Heart right ventricle (tissue), 16 donors: ENCODE results near the gene UBE2G1. TPM values are rescaled to one million over a fixed set of nuclear protein-coding genes. Genes with fewer than 3 reads are reported as not detected.
"Not testable (repeated sequence)": the region's sequence is repeated elsewhere in the genome, so short reads cannot be mapped to it uniquely, and the experiment has no call there.

ENCODE experiments used
- ATAC-seq, 8 donors: fragments of 200-7000 bp; cut with Tn5 transposase; one replicate each; pipeline ENCODE4 v1.9.1; 2020; ENCODE audit warnings: mild to moderate bottlenecking in 8 of 8, moderate library complexity in 8 of 8, moderate number of reproducible peaks in 1 of 8
- DNase-seq, 2 donors: peaks; one replicate each; pipeline ENCODE4 v3.0.0-alpha.2; 2020
- H3K27ac ChIP-seq, 10 donors: fragments of 200-600 bp; sonication (generic) in 2 of 10; one replicate each; pipeline versions ENCODE4 v1.5.0 to v1.8.0; 2020 to 2022; ENCODE audit warnings: mild to moderate bottlenecking in 3 of 10
- H3K27me3 ChIP-seq, 7 donors: fragments of 200-600 bp; one replicate each; pipeline ENCODE4 v1.8.0; 2021 to 2022; ENCODE audit warnings: mild to moderate bottlenecking in 2 of 7
- H3K36me3 ChIP-seq, 9 donors: fragments of 200-600 bp; sonication (generic) in 1 of 9; one replicate each; pipeline versions ENCODE4 v1.5.0 to v1.8.0; 2020 to 2022; ENCODE audit warnings: mild to moderate bottlenecking in 2 of 9
- H3K4me1 ChIP-seq, 9 donors: fragments of 200-600 bp; sonication (generic) in 1 of 9; one replicate each; pipeline versions ENCODE4 v1.5.0 to v1.8.0; 2020 to 2022; ENCODE audit warnings: mild to moderate bottlenecking in 4 of 9
- H3K4me3 ChIP-seq, 10 donors: fragments of 200-600 bp; sonication (generic) in 2 of 10; one replicate each; pipeline versions ENCODE4 v1.5.0 to v1.8.0; 2020 to 2022; ENCODE audit warnings: mild to moderate bottlenecking in 7 of 10, moderate library complexity in 2 of 10
- H3K9me3 ChIP-seq, 11 donors: fragments of 200-600 bp in 10 of 11; sonication (generic) in 2 of 11; one replicate each; pipeline versions ENCODE4 v1.5.0 to v1.8.0; 2013 to 2022; ENCODE audit warnings: mild to moderate bottlenecking in 2 of 11, control low read depth in 1 of 11, moderate library complexity in 1 of 11
- CTCF ChIP-seq, 9 donors: fragments of 200-600 bp; sonication (generic) in 2 of 9; IDR thresholded peaks; one replicate each; pipeline versions ENCODE4 v1.5.0 to v1.8.0; 2021 to 2022; ENCODE audit warnings: antibody characterized with exemption in 9 of 9, mild to moderate bottlenecking in 5 of 9, moderate library complexity in 1 of 9
- WGBS, 2 donors: extraction: QIAGEN DNeasy Blood & Tissue Kit; methylation state at CpG; one replicate each; pipeline ENCODE4 v1.1.7; 2013; ENCODE audit warnings: inconsistent platforms in 1 of 2; 5-methylcytosine and 5-hydroxymethylcytosine counted together
- intact Hi-C, 10 donors: fragments of 100-400 bp; cut with DNase I; formaldehyde crosslinking; loops; one replicate each; pipeline versions ENCODE4 v1.11.1 to v1.14.2; 2022
- polyA plus RNA-seq, 2 donors: library from polyadenylated mRNA; stranded (reverse); fragments of 200-250 nt; gene quantifications; one replicate each; pipeline ENCODE4 v1.2.3, GENCODE V29; 2013
- total RNA-seq, 10 donors: library from RNA; stranded (reverse); fragmentation: NEBNext Ultra II Directional in 3 of 10; extraction: Animal tissue kit (Norgen Biotek cat#: 25700) in 3 of 10; gene quantifications; one replicate each; pipeline versions ENCODE4 v1.2.1 to v1.2.4, GENCODE V29; 2021 to 2023
- donor health status: Arrhythmogenic right ventricular cardiomyopathy.
- donor health status: ischemic (EF 13 %, LVEDD 7.1; RV severe dilation, severe dysfunction).
- donor health status: healthy with polysubstance abuse.
- donor health status: DM: no; HTN: yes; CAD: no.
- donor health status: DM: no; HTN: no; CAD: no.
- donor health status: ischemic (EF 25% LVEDD 6.9; RV normal size, moderate dysfunction).
- donor health status: ischemic (EF 25% LVEDD 5.7; RV mildly dilated, moderate dysfunction).
- donor health status: healthy.
- donor health status: DM: yes; HTN: yes; CAD: no.
- donor health status: Ischemic cardiomyopathy.
- donor health status: ischemic (EF 35%, LVEDD 5.7; RV mildly dilated, moderate dysfunction).
- donor health status: nonischemic (EF 11% LVEDD 7.7; RV severe dilation, severe dysfunction).
- donor health status: DM: yes; HTN: yes; CAD: no.
- donor health status: PGD.
- donor health status: ischemic (EF 29% LVEDD 5.4; RV normal size, mild dysfunction).
- donor health status: nonischemic (EF 23%, LVEDD 6.1; RV moderate dilation, normal function).

Gene UBE2G1
- total and polyA plus RNA-seq, 12 donors = 14.9 to 119 (median 100) TPM

DNA sequence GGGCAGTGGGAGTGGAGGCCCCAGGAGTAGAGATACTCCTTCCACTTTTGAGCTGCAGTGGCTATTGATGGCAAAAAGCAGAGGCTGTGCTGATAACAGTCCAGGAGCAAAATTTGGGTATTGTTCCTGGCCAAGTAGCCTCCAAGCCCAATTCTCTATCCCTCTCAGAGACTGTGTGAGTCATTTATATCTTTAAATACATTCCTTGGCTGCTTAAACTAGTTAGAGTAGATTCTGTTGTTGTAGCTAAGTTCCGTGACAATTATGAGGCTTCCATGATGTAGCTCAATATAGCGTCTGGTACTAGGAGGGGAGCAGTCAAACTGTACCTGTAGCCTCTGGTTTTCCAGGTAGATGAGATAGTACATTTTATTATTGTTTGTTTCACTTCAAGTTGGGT lies 19.9 kb upstream of the UBE2G1 start:
- ATAC-seq (peak in 3 of 8 donors; percentile 10 to 57 (median 35)), DNase-seq (no peak)
- no peak for TF ChIP-seq CTCF (IDR thresholded peaks at IDR 0.05)
- H3K4me1 ChIP-seq = no peaks in the 10 kb centered on the region
- no peak overlapping the region for H3K27ac ChIP-seq
- 56 to 73% methylated on average over 2 of the region's 2 CpGs for WGBS, 2 donors
- intact Hi-C loops = no loop called here
- H3K27me3 ChIP-seq = no peaks in the 10 kb centered on the region
- H3K9me3 ChIP-seq = no peaks in the 10 kb centered on the region
- H3K36me3 ChIP-seq = no peaks in the 10 kb centered on the region
- no peak overlapping the region for H3K4me3 ChIP-seq

GRCh38 chr17:4381690-4382671 lies 15.5 kb upstream of the UBE2G1 start:
- no peaks in the 10 kb centered on the region for H3K9me3 ChIP-seq
- TF ChIP-seq CTCF (IDR thresholded peaks at IDR 0.05) = no peak
- no peak overlapping the region for H3K4me3 ChIP-seq
- H3K27ac ChIP-seq = no peak overlapping the region
- WGBS, 2 donors = 70 to 77% methylated on average over 7 of the region's 7 CpGs
- no peaks in the 10 kb centered on the region for H3K36me3 ChIP-seq
- H3K27me3 ChIP-seq = no peaks in the 10 kb centered on the region
- H3K4me1 ChIP-seq = no peaks in the 10 kb centered on the region
- DNase-seq = no peak
- intact Hi-C loops = no loop called here
- no peak for ATAC-seq

GRCh38 chr17:4378626-4379025 lies 12.2 kb upstream of the UBE2G1 start:
- intact Hi-C loops = no loop called here
- WGBS, 2 donors = 92 to 93% methylated on average over 1 of the region's 1 CpG

GRCh38 chr17:4377247-4377646 lies 10.8 kb upstream of the UBE2G1 start:
- H3K4me3 ChIP-seq, ATAC-seq, DNase-seq, H3K36me3 ChIP-seq, intact Hi-C loops, H3K4me1 ChIP-seq, H3K27me3 ChIP-seq, H3K9me3 ChIP-seq, H3K27ac ChIP-seq: not testable (repeated sequence)
- WGBS, 2 donors = 74 to 85% methylated on average over 6 to 7 of the region's 7 CpGs

More at GRCh38 chr17:4378626-4379025, 12.2 kb upstream of the UBE2G1 start:
- ATAC-seq (no peak), DNase-seq (no peak)
- Histone ChIP-seq H3K4me1 (no peaks in the 10 kb centered on the region), H3K27ac (no peak overlapping the region), H3K9me3 (no peaks in the 10 kb centered on the region), H3K27me3 (no peaks in the 10 kb centered on the region), H3K4me3 (no peak overlapping the region), H3K36me3 (no peaks in the 10 kb centered on the region)
- TF ChIP-seq CTCF (IDR thresholded peaks at IDR 0.05) = no peak

DNA sequence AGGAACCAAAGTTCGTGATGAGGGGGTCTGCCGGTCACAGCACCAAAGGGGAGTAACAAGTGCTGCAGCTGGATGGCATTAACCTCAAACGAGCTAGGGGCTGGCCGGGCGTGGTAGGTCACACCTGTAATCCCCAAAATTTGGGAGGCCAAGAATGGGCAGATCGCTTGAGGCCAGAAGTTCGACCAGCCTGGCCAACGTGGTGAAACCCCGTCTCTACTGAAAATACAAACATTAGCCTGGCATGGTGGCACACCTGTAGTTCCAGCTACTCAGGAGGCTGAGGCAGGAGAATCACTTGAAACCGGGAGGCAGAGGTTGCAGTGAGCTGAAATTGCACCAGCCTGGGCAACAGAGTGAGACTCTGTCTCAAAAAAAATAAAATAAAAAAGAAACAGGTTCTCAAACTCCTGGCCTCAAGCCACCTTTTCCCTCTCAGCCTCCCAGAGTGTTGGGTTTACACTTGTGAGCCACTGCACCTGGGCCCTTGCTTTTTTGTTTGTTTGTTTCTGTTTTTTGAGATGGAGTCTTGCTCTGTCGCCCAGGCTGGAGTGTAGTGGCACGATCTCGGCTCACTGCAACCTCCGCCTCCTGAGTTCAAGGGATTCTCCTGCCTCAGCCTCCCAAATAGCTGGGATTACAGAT lies 9.4 kb upstream of the UBE2G1 start:
- H3K4me3 ChIP-seq, H3K27me3 ChIP-seq, H3K9me3 ChIP-seq, H3K27ac ChIP-seq, intact Hi-C loops, H3K36me3 ChIP-seq, DNase-seq, H3K4me1 ChIP-seq, ATAC-seq: not testable (repeated sequence)
- 83 to 95% methylated on average over 11 to 14 of the region's 14 CpGs for WGBS, 2 donors
